ENCODE data around the gene MAEA.

MAEA gene

DNA sequence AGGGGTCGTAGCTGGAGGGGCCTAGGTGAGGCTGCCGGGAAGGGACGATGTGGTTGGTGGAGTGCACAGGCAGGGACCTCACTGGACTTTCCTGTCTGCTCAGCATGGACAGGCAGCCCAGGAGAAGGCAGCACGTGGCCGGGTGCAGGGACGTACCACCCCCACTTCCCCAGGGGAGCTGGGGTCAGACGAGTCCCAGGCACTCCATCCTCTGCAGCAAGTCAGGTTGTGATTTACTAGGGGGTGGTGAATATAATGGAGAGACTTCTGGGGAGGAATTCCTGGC lies 39.2 kb upstream of the MAEA start:
- no peak for DNase-seq

DNA sequence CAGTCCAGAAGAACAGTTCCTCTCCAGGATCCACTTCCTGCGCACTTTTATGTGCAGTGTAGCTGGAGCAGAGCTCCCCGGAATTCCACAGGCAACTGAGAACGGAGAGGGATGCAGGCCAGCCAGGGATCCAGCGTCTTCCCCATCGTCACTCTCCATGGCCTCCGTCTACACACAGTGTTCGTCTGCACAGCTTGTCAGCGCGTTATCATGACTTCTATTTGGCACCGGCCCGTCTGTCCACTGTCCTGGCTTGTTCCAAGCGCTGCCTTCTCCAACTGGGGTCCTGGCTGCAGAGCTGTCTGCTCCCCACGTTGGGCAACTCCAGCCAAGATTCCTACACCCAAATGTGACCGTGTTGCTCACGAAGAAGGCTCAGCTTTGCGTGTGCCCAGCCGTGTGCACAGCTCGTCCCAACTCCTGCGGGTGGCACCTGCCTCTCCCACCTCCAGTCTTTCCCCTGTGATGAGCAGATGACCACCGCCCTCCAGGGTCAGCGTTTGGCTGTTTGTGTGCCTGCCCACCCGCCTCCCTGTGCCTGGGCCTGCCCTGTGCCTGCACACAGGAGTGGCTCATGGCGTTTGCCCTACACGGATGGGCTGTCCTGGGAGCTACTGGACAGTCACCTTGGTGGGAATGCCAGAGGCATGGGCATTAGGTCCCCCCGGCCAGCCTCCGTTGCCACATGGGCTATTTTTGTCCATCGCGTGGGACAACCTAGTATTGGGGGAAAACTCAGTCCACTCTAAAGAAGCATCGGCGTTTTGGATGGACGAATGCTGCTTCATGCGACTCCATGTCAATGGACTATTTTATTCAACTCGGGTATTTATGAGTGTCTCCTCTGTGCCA lies 38.5 kb upstream of the MAEA start:
- no peak for DNase-seq

DNA sequence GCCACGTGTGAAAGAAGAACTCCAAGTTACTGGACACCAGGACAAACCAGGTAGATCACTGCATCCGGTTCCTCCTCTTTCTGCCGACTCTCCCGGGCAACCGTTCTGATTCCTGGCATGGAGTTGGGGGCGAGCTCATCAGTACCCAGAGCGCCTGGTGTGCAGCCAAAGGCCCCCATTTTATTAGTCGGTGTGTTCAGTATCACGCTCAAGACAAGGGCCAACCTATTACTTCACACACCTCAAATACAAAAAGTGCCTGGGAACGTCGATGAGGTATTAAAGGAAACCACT lies 38.0 kb upstream of the MAEA start:
- no peak for DNase-seq

DNA sequence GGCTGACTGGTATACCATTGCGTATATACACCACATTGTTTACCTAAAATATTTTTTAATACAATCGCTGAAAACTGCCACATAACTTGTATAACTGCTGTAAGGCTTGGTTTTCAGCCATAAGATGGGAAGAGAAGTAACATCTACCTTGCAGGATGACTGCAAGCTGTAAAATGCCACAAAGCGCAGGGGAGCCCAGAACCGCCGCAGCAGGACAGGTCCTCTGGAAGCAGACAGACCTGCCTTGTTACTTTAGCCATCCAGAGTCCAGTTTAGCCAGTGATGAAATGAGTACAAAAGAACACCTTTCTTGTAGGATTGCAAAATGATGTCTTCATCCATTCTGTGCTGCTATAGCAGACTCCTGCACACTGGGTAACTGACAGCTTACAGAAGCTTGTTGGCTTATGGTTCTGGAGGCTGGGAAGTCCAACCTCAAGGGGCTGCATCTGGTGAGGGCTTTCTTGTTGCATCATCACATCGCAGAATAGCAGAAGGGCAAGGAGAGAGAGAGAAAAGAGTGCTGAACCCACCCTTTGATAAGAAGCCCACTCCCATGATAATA lies 36.7 kb upstream of the MAEA start:
- no peak for DNase-seq

DNA sequence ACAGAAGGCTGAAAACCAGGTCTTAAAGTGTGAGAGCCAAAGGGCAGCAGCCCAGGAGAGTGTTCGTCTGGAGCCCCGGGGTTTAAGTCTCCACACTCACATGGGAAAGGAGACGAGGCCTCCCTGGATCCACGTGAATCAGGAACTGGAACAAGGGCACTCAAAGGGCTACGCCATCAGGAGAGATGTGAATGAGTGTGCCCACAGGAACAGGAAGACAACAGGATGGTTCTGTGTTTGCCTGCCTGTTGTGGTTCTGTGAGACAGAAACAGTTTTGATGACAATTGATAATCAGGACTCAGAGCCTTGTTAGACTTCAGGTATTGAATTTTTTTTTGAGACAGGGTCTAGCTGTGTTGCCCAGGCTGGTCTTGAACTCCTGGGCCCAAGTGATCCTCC lies 35.9 kb upstream of the MAEA start:
- no peak for DNase-seq

DNA sequence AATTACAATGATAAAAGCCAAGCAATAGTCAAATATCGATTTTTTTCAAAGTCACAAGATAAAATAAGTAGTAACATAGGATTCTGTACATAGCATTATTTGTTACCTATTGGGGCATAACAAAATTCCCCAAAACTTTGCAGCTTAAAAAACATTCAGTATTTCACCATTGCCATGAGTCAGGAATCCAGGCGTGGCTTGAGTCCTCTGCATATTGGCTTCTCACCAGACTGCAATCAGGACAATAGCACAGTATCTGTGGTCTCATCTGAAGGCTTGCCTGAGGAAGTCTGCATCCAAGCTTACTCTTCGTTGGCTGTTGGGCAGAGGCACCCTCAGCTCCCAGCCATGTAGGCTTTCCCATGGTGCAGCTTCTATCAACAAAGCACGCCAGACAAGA lies 34.5 kb upstream of the MAEA start:
- no peak for DNase-seq

DNA sequence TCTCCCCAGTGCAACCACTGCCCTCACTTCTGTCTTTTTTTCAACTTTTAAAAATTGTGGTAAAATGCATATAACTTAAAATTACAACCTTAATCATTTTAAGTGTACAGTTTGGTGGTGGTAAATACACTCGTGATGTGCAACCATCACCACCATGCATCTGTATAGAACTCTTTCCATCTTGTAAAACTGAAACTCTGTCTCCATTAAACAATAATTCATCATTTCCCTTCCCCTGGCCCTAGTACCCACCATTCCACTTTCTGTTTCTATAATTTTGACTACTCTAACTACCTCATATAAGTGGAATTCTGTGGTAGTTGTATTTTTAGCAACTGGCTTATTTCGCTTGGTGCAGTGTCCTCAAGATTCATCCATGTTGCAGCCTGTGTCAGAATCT lies 34.0 kb upstream of the MAEA start:
- no peak for DNase-seq

DNA sequence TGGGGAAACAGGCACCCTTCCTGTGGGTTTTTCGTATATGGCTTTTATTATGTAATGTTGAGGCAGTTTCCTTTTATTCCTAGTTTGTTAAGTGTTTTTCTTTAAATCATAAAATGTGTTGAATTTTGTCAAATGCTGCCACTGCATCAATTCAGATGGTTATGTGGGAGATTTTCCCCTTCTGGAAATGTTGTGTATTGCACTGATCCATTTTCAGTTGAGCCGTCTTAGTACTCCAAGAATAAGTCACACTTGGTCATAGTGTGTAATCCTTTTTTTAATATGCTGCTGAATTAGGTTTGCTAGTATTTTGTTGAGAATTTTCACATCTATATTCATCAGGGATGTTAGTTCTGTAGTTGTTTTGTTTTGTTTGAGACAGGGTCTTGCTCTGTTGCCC lies 31.2 kb upstream of the MAEA start:
- DNase-seq: no peak

DNA sequence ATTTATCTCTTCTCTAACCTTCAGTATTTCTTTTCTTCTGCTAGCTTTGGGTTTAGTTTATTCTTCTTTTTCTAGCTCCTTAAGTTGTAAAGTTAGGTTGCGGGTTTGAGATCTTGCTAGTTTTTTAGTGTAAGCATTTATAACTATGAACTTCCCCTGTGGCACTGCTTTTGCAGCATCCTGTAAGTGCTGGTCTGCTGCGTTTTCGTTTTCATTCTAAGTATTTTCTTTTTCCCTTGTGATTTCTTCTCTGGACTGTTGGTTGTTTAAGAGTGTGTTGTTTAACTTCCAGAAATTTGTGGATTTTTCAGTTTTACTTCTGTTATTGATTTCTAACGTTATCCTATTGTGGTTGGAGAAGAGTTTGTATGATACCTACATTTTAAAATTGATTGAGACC lies 29.7 kb upstream of the MAEA start:
- DNase-seq: no peak

DNA sequence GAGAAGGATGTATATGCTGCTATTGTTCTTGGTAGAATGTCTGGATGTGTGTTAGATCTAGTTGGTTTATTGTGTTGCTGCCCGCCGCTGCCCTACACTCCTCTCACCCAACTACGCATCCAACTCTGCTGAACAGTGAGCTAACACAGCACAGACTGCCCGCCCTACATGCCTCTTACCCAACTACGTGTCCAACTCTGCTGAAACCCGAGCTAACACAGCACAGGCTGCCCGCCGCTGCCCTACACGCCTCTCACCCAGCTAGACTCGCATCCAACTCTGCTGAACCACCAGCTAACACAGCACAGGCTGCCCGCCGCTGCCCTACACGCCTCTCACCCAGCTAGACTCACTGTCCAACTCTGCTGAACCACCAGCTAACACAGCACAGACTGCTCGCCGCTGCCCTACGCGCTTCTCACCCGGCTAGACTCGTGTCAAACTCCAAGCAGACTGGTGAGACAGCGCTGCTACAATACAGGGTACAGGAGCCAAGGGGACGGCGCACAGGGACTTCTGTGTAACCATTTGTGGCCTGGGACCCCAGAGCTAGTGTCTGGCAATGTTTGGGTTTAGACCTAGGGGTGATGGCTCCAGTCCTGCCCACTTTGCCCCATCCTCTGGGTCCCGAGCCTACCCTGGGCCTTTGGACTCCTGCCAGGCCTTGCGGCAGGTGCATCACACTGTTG lies 29.1 kb upstream of the MAEA start:
- no peak for DNase-seq

DNA sequence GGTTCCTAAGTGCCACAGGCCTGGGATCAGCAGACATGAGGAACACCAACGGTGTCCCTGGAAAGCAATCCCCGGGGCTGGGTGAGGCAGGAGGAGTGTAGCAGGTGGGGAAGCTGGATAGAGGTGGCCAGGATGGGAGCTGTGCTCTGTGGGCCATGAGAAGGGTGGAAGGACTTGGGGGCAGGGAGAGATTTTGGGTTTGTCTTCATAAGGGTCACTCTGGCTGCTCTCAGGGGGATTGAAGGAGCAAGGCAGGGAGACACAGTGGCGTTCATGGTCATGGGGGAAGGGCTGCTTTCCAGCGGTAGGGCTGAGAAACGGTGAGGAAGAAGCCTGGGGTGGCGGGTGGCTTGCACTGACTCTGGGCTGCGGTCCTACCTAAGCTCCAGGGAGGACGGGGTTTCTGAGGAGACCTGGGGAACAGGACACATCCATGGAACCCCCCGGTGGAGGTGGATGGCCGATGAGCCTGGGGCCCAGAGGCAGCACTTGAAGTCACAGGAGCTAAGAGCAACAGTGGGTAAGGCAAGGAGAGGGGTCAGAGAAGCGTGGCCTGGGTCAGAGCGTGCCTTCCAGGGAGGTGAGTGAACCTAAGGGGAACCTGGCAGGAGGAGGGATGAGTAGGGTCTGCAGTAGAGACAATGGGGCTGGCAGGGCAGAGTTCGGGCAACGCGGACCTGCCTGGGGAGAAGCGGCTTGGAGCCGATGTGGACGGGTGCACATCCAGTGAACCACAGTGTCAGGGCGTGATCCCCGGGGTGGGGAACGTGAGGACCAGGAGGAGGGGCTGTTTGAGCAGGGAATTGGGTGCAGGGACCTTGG lies 28.4 kb upstream of the MAEA start:
- no peak for DNase-seq

DNA sequence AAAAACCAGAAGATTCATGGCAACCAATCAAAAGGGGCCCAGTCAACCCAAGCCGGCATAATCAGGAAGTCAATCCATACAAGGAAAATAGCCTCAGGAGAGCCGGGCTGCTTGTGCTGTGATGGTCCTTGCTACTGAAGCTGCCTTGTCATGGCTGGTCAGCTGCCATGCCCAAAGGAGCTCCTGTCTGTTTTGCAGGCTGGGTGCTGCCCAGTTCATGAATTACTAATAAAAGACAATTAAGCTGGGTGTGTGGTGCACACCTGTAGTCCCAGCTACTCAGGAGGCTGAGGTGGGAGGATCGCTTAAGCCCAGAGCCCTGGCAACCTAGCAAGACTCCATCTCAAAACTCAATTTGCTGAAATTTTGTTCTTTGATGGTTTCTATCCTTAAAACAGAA lies 24.7 kb upstream of the MAEA start:
- DNase-seq: no peak

DNA sequence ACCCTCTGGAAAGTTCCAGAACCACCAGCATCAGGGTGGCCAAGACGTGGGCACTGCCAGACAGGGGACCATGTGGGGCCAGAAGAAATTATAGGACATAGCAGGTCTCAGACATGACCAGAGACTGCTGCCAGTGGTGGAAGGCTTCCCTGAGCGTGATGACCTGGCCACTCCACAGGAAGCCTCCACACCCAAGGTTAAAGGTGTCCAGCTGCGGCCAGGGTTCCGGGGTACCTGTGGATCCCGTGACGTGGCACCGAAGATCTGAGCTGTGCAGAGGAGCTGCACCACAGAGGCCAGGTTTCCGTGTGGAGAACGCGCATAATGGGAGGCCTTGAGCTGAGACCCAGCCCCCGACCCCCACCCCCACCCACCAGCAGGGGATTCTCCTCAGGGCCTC lies 24.3 kb upstream of the MAEA start:
- no peak for DNase-seq

DNA sequence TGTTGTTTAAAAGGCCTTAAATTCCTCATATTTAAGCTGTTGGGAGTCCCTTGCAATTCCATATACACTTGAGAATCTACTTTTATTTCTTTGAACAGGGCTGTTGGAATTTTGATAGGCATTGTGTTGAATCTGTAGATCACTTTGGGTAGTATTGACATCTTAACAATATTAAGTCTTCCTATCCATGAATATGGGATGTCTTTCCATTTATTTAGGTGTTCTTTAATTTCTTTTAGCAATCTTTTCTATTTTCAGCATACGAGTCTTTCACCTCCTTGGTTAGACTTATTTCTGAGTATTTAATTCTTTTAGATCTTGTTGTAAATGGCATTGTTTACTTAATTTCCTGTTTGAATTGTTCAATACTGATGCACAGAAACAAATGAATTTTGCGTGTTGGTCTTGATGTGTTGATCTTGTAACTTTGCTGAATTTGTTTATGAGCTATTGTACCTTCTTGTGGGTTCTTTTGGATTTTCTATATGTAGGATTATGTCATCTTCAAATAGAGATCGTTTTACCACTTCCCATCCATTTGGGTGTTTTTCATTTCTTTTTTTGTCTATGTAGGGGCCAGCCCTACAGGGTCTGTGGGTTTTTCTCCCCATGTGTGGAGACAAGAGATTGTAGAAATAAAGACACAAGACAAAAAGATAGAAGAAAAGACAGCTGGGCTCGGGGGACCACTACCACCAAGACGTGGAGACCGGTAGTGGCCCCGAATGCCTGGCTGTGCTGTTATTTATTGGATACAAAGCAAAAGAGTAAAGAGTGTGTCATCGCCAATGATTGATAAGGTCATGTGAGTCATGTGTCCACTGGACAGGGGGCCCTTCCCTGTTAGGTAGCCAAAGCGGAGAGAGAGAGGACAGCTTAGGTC lies 22.6 kb upstream of the MAEA start:
- DNase-seq: no peak

DNA sequence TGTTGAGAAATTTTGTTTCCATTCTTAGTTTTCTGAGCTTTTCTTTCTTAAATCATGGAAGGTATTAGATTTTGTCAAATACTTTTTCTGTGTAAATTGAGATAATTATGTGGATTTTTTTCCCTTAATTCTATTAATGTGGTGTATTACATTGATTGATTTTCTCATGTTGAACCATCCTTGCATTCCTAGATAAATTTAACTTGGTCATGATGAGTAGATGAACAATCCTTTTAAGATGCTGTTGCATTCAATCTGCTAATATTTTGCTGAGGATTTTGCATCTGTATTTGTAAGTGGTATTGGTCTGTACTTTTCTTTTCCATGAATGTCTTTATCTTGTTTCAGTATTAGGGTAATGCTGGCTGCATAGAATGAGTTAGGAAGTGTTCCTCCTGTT lies 20.5 kb upstream of the MAEA start:
- no peak for DNase-seq

DNA sequence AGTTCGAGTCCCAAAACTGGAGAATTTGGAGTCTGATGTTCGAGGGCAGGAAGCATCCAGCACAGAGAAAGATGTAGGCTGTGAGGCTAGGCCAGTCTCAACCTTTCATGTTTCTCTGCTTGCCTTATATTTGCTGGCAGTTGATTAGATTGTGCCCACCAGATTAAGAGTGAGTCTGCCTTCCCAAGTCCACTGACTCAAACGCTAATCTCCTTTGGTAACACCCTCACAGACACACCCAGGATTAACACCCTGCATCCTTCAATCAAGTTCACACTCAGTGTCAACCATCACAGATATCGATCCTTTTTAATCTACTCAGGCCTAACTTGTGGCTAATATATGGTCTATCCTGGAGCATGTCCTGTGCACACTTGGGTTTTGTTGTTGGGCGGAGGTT lies 18.0 kb upstream of the MAEA start:
- no peak for DNase-seq

DNA sequence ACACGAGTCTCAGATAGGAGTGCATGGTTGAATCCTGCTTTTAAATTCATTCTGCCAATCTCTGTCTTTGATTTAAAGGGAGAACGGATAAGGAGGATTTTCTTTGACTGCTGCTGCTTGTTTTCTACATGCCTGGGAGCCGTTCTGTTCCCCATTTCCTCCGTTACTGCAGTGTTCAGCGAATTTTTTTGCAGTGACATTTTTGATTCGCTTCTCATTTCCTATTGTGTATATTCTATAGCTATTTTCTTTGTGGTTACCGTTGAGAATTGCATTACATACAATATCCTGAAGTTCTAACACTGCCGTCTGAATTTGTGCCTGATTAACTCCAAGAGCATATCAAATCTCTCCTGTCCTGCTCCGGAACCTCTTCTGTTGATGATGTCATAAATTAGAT lies 14.8 kb upstream of the MAEA start:
- no peak for DNase-seq

DNA sequence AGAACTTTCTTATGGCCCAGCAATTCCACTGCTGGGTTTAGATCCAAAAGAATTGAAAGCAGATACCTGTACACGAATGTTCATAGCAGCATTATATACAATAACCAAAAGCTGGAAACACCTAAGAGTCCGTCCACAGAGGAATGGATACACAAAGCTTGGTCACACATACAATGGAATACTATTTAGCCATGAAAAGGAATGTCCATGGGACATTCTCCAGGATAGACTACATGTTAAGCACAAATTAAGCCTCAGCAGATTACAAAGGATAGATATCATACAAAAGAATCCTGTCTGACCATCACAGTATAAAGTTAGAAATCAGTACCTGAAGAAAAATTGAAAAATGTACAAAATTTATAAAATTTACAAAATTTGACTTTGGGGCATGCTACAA lies 12.7 kb upstream of the MAEA start:
- DNase-seq: no peak

DNA sequence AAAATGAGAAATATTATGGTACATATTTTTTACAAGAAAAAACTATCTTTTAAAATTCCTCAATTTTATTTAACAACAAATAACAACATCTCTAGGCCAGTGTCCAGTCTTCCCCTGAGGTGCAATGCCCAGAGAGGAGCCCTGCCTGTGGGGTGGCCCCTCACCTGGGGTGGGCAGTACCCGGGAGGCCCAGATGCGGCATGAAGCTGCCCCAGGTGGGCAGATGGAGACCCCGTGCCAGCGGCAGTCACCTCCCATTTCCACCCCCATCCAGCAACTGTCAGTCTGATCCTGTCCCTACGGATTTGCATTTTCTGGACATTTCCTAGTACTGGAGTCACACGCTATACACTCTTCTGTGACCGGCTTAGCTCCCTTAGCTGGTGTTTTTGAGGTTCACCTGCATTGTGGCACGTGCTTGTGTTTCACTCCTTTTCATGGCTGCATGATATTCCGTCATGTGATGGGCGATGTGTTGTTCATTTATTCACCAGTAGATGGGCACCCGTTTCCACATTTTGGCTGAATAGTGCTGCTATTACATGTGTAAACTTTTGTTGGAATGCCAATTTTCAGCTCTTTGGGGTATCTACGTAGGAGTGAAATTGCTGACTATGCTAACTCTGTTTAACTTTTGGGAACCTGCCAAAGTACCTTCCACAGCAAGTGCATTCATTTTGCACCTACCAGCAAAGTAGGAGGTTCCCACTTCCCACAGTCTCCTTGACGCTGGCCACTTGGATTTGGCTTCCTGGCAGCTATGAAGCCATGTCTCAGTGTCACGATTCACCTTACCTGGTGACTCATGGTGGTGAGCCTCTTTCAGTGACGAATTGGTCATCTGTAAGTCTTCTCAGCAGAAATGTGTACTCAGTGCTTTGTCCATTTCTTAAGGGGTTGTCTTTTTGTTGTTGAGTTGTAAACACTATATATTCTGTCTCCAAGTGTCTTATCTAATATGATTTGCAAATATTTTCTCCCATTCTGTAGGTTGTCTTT lies 11.7 kb upstream of the MAEA start:
- no peak for DNase-seq

DNA sequence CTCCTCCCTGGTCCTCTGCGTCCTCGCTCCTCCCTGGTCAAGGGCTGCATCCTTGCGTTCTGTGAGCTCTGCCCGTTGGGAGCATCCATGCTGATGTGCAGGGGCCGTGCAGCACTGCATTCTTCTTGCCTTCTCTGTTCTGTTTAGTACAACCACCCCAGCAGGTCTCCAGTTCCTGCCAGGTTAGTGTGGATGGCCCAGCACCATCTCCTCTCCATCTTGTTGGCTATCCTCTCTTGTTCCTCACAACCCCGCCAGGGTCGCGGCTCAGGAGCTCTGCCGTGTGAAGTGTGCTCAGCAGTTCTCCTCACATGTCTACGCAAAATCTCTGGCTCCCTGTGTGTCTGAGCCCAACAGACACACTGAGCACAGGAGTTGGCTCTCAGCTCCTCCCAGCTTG lies 10.4 kb upstream of the MAEA start:
- DNase-seq: no peak

DNA sequence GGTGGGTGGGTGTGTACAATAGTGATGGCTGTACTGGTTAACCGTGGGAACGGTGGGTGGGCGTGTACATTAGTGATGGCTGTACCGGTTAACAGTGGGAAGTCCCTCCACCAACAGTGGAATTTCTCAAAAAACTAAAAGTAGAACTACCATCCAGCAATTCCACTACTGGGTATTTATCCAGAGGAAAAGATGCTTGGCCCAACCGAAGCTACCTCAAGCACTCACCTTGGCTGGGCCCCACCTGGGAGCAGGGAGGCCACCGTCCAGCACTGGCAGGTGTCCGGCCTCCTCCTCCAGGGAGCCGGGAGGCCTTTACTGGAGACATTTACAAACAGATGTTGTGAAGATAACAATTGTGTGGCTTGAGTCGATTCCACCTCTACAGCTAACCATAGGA lies 6.0 kb upstream of the MAEA start:
- no peak for DNase-seq
